ENCODE data around the gene SLC6A9. TPM values are rescaled to one million over a fixed set of nuclear protein-coding genes. Genes with fewer than 3 reads are reported as not detected.
A peak's percentile ranks its signal among the peaks of the same experiment; 100 is the strongest.

Gene SLC6A9
- polyA plus RNA-seq, 3 donors = not detected

- H3K4me1 ChIP-seq (ENCODE audit: control insufficient read depth in 1 of 2, insufficient read depth in 2 of 2, low read length in 2 of 2) = no peaks in the 10 kb centered on the region
- H3K4me3 Mint-ChIP-seq = no peak overlapping the region
- peaks cover 7% of the 10 kb centered on the region for H3K4me1 Mint-ChIP-seq
These were observed 5.3 kb upstream of the SLC6A9 start for GRCh38 chr1:44036409-44037139.

More at GRCh38 chr1:44036409-44037139, 5.3 kb upstream of the SLC6A9 start:
- Histone ChIP-seq H3K4me2 (replicated peaks; ENCODE audit: extremely low read depth, low read length, poor library complexity, severe bottlenecking) (no peak overlapping the region), H3K79me2 (ENCODE audit: insufficient read depth, low read length) (no peaks in the 10 kb centered on the region), H3K9me3 (replicated peaks in 1 of 2; ENCODE audit: control insufficient read depth in 1 of 2, insufficient read depth in 1 of 2, low read length in 2 of 2) (no peaks in the 10 kb centered on the region), H2AFZ (ENCODE audit: insufficient read depth, low read depth, low read length, poor library complexity, severe bottlenecking) (no peak overlapping the region), H4K20me1 (ENCODE audit: insufficient read depth, low read length) (no peaks in the 10 kb centered on the region), H3K36me3 (replicated peaks in 1 of 2; ENCODE audit: control insufficient read depth in 1 of 2, insufficient read depth in 2 of 2, low read length in 2 of 2) (no peaks in the 10 kb centered on the region), H3K9ac (ENCODE audit: insufficient read depth, low read length, poor library complexity, severe bottlenecking) (no peak overlapping the region), H3K4me3 (replicated peaks in 1 of 3; ENCODE audit: low read depth in 2 of 3, low read length in 3 of 3) (no peak overlapping the region), H3K27me3 (ENCODE audit: control insufficient read depth in 2 of 2, insufficient read depth in 2 of 2, low read length in 2 of 2) (peaks cover under 1 to 14% of the 10 kb centered on the region in 2 donors), H3K27ac (ENCODE audit: low read depth in 1 of 2, low read length in 2 of 2) (no peak overlapping the region)
- peak; percentile 42 to 54 (median 51) for DNase-seq
- intact Hi-C loops (cut with micrococcal nuclease) = loop anchor here in 1 of 2 donors (2.0 to 10.0 kb wide), 2 partner anchors 32 to 272 kb away; no protein-coding TSS in a partner anchor
- peak; percentile 75 for TF ChIP-seq CTCF (IDR thresholded peaks at IDR 0.05)
- H3K36me3 Mint-ChIP-seq = no peaks in the 10 kb centered on the region
- 0% methylated on average over 2 of the region's 6 CpGs for WGBS (ENCODE audit: insufficient coverage)
- peaks cover 14 to 19% (median 18%) of the 10 kb centered on the region in 3 donors for H3K27me3 Mint-ChIP-seq (ENCODE audit: low read depth in 3 of 3)
- peaks cover 0 to 1% (median 0%) of the 10 kb centered on the region in 7 donors for H3K9me3 Mint-ChIP-seq
- H3K27ac Mint-ChIP-seq = no peak overlapping the region

All from CD14-positive monocyte (primary cell).